GM21390 (cell line): ENCODE measurements around the gene FGFR4.

Experiments used
- ATAC-seq: cut with Tn5 transposase; IDR thresholded peaks from one replicate; pipeline ENCODE4 v1.9.1; 2021; ENCODE audit not compliant: unreplicated experiment

FGFR4 gene

GRCh38 chr5:177131019-177131320 lies 44.3 kb downstream of the FGFR4 start:
- ATAC-seq: no peak

- ATAC-seq: no peak
These were observed 44.8 kb downstream of the FGFR4 start for GRCh38 chr5:177131352-177132135.

GRCh38 chr5:177132136-177133095 lies 45.7 kb downstream of the FGFR4 start:
- ATAC-seq: peak; percentile 3

GRCh38 chr5:177133096-177133852 lies 46.6 kb downstream of the FGFR4 start, which contains the start of gene NSD1:
NSD1 (plus strand) TSS chr5:177133773; CDS start chr5:177135104, 1,331 bp downstream.
- ATAC-seq: peak; percentile 58

DNA sequence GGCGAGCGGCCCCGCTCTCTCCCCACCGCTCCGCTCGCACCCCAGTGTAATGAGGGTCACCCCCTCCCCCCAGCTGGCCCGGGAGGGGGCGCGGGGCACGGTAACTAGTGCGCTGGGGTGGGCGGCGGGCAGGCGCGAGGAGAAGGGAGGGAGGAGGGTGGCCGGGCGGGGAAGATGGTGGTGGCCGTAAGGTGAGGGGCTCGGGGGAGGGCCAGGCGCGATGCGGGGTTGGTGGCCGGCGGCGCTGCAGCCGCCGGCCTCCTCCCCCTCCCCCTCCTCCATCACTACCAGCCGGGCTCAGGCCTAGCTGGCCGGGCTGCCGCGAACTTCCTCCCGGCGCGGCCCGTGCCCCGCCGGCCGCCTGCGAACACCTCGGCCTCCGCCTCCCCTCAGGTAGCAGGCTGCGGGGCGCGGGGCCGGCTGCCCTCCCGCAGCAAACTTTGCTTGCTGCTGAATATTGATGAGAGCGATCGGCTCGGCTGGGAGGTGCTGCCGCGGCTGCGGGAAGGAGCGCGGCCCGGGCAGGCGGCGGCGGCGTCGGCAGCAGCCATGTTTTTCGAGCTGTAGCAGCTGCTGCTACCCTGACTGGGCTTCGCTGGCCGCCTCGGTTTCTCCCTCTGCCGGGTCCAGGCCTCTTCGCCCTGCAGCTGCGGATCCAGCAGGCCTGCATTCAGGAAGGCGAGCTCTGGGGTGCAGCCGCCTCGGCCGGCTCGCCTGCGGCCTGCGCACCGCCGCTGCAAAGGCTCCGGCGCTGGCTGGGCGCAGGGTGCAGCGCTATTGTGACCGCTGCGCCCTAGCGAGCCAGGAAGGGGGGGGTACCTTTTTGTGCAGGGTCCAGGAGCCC lies 47.4 kb downstream of the FGFR4 start:
- ATAC-seq: peak; percentile 24

GRCh38 chr5:177134697-177135225 lies 48.0 kb downstream of the FGFR4 start:
- no peak for ATAC-seq

- ATAC-seq: no peak
These were observed 53.6 kb downstream of the FGFR4 start for GRCh38 chr5:177140312-177140711.

DNA sequence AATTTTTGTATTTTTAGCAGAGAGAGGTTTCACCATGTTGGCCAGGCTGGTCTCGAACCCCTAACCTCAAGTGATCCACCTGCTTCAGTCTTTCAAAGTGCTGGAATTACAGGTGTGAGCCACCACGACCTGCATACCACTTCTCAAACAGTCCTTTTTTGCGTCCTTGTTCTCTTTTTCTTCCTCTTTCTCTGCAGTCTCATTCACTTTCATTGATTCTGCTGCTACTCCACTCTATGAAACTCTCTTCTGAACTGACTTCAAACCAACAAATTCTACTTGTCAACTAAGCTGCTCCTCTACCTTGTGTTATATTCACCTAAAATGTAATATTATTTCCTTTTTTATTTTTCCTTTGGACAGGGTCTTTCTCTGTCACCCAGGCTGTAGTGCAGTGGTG lies 54.8 kb downstream of the FGFR4 start:
- no peak for ATAC-seq

- no peak for ATAC-seq
These were observed 55.4 kb downstream of the FGFR4 start for GRCh38 chr5:177142098-177142611.

DNA sequence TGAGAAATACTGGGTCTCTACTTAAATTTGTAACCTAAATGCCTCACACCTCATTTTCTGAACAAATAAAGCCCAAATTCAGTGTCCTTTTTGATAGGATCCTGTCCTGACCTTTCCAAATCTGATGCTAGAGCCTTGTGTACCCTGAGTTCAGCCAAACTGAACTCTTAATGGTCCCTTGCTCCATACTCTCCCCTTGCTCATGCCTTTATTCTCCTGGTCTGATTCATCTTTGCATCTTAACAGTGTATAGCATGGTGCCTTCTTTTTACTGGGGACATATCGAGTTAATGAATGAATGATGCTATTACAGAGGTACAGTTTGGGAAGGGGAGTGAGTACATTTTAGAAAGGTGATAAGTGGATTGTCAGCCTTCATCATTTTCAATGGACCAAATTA lies 56.1 kb downstream of the FGFR4 start:
- ATAC-seq: no peak

- ATAC-seq: no peak
These were observed 60.4 kb downstream of the FGFR4 start for GRCh38 chr5:177146891-177147638.
